C4-2B (cell line): ENCODE results near the gene ACER3.

Source experiments
- CTCF ChIP-seq: fragments of 450-650 bp; conservative IDR thresholded peaks from 2 replicates; pipeline ENCODE4 v1.5.1; 2017; ENCODE audit warnings: mild to moderate bottlenecking
- ZFX ChIP-seq: fragments of 450-650 bp; IDR thresholded peaks from 2 replicates; pipeline ENCODE4 v1.6.1; 2017

GRCh38 chr11:76830639-76831327, 29.9 kb upstream of the ACER3 start:
- TF ChIP-seq CTCF (no peak), ZFX (no peak)
